Activated naive CD4-positive, alpha-beta T cell treated with anti-CD3 and anti-CD28 coated beads, Interleukin-2, amount 50 U/mL, for 24 hours (primary cell): ENCODE measurements around the gene TCEA3.
A peak's percentile ranks its signal among the peaks of the same experiment; 100 is the strongest.

ENCODE experiments used
- H3K27ac Mint-ChIP-seq: one replicate; pipeline ENCODE4 v1.8.0; 2021; ENCODE audit warnings: mild to moderate bottlenecking, mixed read lengths
- H3K27me3 Mint-ChIP-seq: one replicate; pipeline ENCODE4 v1.8.0; 2021; ENCODE audit warnings: mixed read lengths
- H3K36me3 Mint-ChIP-seq: one replicate; pipeline ENCODE4 v1.8.0; 2021; ENCODE audit warnings: mixed read lengths
- H3K4me1 Mint-ChIP-seq: one replicate; pipeline ENCODE4 v1.8.0; 2021; ENCODE audit warnings: mixed read lengths
- H3K4me3 Mint-ChIP-seq: one replicate; pipeline ENCODE4 v1.8.0; 2021; ENCODE audit warnings: mild to moderate bottlenecking, mixed read lengths
- H3K9me3 Mint-ChIP-seq: one replicate; pipeline ENCODE4 v1.8.0; 2021; ENCODE audit warnings: mixed read lengths

Gene TCEA3

DNA sequence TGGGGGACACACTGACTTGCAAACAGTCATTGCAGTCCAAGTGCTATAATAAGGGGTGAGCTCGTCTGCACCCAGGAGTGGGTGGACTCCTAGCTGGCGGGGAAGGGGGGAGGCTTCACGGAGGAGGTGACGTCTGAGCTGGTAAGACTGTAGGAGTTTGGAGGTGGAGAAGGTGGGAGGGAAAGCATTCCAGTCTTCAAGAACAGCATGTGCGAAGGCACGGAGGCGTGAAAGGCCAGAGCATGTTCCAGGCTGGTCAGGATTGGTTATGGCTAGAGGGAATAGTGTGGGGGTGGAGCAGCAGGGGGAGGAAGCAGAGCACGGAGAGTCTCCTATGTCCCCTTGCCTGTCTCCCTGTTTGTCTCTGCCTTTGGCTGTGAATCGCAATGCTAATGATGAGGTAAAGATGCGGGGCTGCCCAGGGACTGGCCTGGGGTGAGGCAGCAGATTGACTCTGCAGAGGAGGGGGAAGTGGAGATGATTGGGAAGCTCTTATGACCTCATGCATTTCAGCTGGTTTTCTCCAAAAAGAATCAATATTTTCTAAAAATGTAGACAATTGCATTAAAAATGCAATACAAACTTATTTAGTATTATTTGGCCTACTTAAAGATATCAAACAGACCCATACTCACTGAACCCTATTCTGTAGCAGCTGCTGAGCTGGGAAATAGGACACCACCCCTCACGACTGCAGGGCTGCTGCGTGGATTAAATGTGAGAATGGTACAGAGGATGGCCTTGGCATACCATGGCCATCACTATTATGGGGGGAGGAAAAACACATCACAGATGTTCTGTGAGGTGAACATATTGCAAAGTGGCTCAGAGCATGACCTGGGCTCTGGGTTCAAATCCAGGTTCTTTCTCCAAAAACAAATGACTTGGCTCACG lies 52.3 kb downstream of the TCEA3 start:
- Mint-ChIP-seq H3K27ac (no peak overlapping the region), H3K9me3 (no peaks in the 10 kb centered on the region), H3K27me3 (no peaks in the 10 kb centered on the region), H3K36me3 (no peaks in the 10 kb centered on the region), H3K4me3 (no peak overlapping the region), H3K4me1 (peaks cover 20% of the 10 kb centered on the region)

DNA sequence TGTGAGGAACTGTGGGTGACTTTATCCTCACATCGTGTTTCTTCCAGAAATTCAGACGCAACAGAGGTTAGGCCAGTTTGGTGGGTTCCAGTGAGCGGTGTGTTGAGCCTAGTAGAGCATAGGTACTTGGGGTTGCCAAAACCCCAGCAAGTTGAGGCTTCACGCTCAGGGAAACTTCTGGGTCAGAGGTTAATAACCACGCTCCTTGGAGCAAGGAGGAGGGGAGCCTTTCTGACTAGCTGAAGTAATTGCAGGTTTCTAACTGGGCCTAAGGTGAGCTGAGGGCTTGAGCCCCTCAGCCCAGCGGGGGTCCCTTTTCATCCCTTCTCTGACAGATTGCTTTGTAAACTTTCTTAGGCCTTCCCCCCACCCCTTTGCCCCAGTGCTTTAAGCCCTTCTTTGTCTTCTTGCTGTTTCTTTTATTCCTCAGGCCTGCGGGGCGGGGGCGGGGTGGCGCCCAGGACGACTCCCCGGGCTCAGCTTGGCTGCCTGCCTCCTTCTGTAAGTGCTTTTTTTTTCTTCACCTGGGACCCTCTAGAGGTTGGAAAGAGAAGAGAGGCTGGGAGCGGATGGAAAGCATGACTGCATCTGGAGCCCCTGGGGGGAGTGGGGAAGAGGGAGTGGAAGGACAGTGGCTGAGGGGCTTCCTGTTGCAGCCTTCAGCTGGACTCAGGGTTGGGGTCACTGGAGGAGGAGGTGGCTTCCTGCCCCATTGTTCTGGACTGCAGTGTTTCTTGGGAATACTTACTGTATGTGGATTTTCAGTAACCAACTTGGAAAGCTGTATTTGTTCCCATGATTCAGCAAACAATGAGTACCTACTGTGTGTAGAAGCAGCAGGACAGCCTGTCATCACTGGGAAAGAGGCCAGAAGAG lies 53.6 kb downstream of the TCEA3 start:
- Mint-ChIP-seq H3K4me1 (peaks cover 32% of the 10 kb centered on the region), H3K27me3 (no peaks in the 10 kb centered on the region), H3K27ac (no peak overlapping the region), H3K4me3 (no peak overlapping the region), H3K36me3 (peaks cover 2% of the 10 kb centered on the region), H3K9me3 (no peaks in the 10 kb centered on the region)

DNA sequence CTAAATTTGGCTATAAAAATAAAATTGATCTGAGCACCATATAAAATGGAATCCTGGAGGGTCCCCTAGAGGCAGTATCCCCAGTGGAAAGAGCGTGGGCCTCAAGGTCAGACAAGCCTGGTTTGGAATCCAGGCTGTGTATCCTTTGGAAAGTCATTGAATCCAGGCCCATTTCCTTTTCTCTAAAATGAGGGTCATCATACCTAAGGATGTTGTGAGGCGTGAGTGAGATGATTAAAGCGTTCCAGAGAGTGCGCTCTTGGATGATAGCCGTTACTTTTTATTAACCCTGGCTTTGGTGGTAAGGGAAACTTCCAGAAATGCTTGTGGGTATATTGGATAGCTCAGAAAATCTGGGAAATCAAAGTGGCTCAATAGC lies 54.2 kb downstream of the TCEA3 start:
- Mint-ChIP-seq H3K9me3 (no peaks in the 10 kb centered on the region), H3K27ac (no peak overlapping the region), H3K4me3 (peak overlapping the region; percentile 95), H3K36me3 (peaks cover 3% of the 10 kb centered on the region), H3K4me1 (peaks cover 34% of the 10 kb centered on the region), H3K27me3 (no peaks in the 10 kb centered on the region)

DNA sequence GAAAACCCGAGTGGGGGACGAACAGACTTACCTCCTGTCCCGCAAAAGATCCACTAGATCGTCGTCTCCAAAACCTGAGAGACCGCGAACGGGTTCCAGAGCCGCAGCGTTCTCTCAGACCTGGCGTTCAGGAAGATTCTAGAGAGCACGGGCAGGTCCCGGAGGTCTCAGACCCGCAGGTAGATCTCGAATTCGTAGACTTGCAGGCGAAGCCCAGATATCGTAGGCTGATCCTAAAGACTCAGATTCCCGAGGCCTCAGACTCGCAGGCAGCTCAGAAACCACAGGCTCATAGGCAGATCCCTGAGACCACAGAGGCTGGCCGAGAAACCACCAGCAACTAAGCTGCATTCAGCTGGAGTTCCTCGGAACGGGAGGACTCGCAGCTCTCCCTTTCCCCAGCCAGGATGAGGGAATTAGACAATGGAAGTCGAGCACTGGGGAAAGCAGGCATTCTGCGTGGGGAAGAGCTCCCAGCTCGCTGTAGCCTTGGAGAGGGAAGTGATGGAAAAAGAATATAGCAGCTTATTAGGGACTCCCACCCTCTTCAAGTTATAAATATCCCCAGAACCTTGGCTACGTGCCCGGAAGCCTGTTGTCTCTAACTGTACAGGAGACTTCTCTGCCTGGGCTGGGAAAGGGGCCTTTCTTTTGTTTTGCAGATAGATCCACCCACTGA lies 55.1 kb downstream of the TCEA3 start, which contains the start of gene ZNF436:
TSS of gene ZNF436 (minus strand) at position 502 of the 679 bp plus-strand sequence. CDS start 1,831 bp downstream, outside the sequence.
- H3K36me3 Mint-ChIP-seq = peaks cover 7% of the 10 kb centered on the region
- peaks cover 34% of the 10 kb centered on the region for H3K4me1 Mint-ChIP-seq
- H3K4me3 Mint-ChIP-seq = peak within 1 kb of the TSS; percentile 95
- no peaks in the 10 kb centered on the region for H3K9me3 Mint-ChIP-seq
- H3K27ac Mint-ChIP-seq = peak within 1 kb of the TSS; percentile 96
- H3K27me3 Mint-ChIP-seq = no peaks in the 10 kb centered on the region

DNA sequence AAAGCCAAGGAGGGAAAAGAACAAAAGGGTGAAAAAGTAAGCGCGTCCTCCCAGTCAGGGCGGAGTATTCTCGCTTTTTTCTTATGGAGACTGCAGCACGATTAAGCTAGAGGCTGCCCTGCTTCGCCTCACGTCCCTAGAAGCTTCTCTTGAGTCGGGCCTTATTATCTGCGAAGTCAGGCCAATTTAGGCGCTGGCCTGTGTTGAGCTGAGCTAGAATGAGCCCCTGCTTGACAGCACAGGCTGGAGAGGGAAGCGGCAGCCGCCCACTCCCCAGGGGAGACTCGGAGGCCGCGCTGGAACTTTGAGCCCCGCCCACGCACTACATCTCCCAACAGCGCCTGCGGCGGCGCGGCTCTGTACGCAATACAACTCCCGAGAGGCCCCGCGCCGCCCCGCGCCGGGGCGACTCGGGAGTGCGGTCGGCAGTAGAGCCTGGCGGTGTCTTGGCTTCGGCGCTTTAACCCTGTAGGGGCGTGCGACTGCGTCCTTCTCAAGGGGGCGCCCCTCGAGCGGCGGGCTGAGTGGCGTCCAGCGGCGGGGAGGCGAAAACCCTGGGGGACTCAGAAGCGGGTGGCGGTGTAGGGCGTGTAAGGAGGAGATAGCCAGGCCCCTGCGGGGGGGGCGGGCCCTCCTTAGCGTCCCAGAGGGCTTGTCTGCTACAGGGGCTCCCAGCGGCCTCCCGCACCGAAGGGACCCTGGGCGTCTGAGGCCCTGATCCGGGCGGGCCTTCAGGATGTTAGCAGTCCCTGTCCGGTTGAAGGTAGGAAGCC lies 55.8 kb downstream of the TCEA3 start:
- Mint-ChIP-seq H3K36me3 (peaks cover 9% of the 10 kb centered on the region), H3K27me3 (no peaks in the 10 kb centered on the region), H3K27ac (peak overlapping the region; percentile 96), H3K4me3 (peak overlapping the region; percentile 95), H3K9me3 (no peaks in the 10 kb centered on the region), H3K4me1 (peaks cover 34% of the 10 kb centered on the region)

DNA sequence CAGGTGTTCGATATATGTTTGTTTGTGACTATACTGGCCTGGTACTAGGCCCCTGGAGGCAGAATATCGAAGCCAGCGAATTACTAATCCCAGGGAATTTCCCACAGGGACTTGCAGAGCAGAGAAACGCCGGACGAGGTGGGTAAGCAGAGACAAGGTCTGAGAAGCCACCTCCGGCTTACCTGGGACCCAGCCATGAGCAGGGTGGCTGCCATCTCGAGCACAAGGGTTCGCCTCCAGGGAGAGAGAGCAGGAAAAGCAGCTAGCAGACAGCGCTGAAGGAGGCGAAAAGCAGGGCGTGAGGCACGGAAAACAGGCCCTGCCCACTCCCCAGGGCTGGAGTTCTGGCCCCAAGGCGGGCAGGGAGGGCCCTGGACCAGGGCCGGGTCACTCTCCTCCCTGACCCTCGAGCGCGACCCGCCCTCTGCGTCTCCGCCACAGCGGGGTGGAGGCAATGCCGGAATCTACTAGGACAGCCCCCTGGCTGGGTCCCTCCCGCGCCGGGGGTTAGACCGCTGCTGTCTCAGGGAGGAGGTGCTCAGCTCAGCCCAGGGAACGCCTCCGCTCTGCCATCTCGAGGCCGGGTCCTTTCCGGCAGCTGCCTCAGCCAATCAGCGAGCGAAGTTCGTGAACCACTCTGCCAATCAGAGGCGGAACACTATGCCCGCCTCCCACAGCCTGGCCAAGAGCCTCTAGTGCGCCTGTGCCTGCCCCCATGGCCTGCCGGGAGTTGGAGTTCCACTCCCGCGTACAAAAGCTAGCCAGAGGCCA lies 56.6 kb downstream of the TCEA3 start:
- Mint-ChIP-seq H3K36me3 (peaks cover 13% of the 10 kb centered on the region), H3K27me3 (no peaks in the 10 kb centered on the region), H3K27ac (peak overlapping the region; percentile 96), H3K4me1 (peaks cover 34% of the 10 kb centered on the region), H3K4me3 (peak overlapping the region; percentile 95), H3K9me3 (peaks cover 2% of the 10 kb centered on the region)

DNA sequence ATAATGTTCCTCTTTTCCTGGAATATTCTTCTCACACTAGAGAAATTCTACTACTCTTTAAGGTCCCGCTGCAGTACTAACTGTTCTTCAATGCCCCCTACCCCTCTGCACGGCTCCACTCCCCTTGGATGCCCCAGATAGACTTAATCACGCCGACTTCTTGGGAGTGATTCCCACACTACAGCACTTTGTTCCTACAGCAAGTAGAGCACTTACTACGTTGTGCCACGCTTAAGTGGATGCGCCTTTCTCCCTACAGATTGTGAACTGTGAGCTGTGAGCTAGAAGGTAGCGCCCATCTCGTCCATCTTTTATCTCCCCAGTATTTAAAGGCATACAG lies 57.1 kb downstream of the TCEA3 start:
- peaks cover 5% of the 10 kb centered on the region for H3K9me3 Mint-ChIP-seq
- peak overlapping the region; percentile 95 for H3K4me3 Mint-ChIP-seq
- no peaks in the 10 kb centered on the region for H3K27me3 Mint-ChIP-seq
- H3K4me1 Mint-ChIP-seq = peaks cover 34% of the 10 kb centered on the region
- H3K36me3 Mint-ChIP-seq = peaks cover 19% of the 10 kb centered on the region
- peak overlapping the region; percentile 92 for H3K27ac Mint-ChIP-seq

DNA sequence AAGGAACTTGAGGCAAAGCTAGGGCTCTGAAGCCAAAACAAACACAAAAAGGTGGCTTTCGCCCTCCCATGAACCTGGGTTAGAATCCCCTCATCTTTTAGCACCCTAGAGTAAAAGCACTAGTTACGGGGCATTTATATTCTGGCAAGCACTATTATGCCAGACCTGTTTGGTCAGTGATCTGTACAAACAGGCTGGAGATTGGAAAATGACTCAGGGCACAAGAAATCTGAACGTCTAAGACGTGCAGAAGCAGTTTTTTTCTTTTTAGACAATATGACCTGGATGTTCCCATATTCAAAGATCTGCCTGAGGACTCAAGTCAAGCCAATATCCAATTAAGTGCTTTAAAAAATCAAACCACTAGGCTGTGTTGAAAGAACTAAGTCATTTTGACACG lies 58.0 kb downstream of the TCEA3 start:
- H3K9me3 Mint-ChIP-seq = peaks cover 5% of the 10 kb centered on the region
- peaks cover 27% of the 10 kb centered on the region for H3K36me3 Mint-ChIP-seq
- H3K27ac Mint-ChIP-seq = no peak overlapping the region
- H3K4me3 Mint-ChIP-seq = peak overlapping the region; percentile 95
- no peaks in the 10 kb centered on the region for H3K27me3 Mint-ChIP-seq
- H3K4me1 Mint-ChIP-seq = peaks cover 34% of the 10 kb centered on the region

DNA sequence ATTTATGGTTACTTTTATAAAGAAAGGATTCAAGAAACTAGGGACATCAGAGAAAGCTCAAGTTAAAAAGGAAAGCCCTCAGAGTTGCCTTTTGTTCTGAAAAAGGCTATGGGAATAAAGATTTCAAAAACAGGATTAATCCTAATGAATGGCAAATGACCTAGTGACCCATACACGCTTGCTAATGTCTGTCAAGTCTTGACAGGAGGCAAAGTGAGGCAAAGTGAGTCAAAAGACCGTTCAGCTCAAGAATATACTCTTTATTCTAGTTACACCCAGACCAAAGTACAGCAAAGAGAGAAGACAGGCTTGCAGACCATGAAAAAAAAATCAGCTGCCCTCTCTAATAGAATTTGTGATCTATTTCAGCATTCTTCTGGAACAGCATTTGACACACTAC lies 58.4 kb downstream of the TCEA3 start:
- no peaks in the 10 kb centered on the region for H3K27me3 Mint-ChIP-seq
- H3K27ac Mint-ChIP-seq = no peak overlapping the region
- H3K4me1 Mint-ChIP-seq = peaks cover 34% of the 10 kb centered on the region
- H3K9me3 Mint-ChIP-seq = peaks cover 5% of the 10 kb centered on the region
- peaks cover 31% of the 10 kb centered on the region for H3K36me3 Mint-ChIP-seq
- peak overlapping the region; percentile 95 for H3K4me3 Mint-ChIP-seq

DNA sequence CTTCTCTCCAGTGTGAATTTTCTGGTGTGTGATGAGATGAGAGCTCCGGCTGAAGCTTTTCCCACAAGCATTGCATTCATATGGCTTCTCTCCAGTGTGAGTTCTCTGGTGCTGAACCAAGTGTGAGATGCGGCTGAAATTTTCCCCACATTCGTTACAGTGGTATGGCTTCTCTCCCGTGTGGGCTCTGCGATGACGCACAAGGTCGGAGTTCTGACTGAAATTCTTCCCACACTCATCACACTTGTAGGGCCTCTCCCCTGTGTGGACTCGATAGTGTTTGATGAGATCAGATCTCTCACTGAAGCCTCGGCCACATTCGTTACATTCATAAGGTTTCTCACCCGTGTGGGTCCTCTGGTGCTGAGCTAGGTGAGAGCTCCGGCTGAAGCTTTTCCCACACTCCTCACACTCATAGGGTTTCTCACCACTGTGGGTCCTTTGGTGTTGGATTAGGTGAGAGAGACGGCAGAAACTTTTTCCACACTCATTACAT lies 62.3 kb downstream of the TCEA3 start:
- no peak overlapping the region for H3K4me3 Mint-ChIP-seq
- H3K27ac Mint-ChIP-seq = no peak overlapping the region
- peaks cover 14% of the 10 kb centered on the region for H3K4me1 Mint-ChIP-seq
- no peaks in the 10 kb centered on the region for H3K27me3 Mint-ChIP-seq
- peaks cover 49% of the 10 kb centered on the region for H3K36me3 Mint-ChIP-seq
- peaks cover 9% of the 10 kb centered on the region for H3K9me3 Mint-ChIP-seq

DNA sequence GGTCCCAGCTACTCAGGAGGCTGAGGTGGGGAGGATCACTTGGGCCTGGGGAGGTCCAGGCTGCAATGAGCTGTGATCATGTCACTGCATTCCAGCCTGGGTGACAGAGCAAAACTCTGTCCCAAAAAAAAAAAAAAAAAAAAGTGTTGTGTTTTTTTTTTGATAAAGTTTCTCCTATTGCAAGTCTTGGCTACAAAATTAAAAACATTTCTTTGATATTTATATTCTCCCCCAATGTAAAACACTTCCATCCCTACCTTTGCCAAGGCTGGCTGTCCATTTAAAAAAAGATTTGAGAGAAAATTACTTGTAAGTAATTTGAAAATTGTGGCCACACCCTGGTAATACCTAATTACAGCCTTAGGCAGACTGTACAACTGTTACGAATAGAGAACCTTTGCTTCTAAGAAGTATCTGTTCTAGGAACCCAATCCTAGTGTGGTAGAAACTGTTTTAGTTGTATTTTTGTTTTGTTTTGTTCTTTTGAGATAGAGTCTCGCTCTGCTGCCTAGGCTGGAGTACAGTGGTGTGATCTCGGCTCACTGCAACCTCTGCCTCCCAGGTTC lies 66.2 kb downstream of the TCEA3 start:
- Mint-ChIP-seq H3K4me1 (peaks cover 6% of the 10 kb centered on the region), H3K36me3 (peaks cover 41% of the 10 kb centered on the region), H3K27me3 (no peaks in the 10 kb centered on the region), H3K4me3 (no peak overlapping the region), H3K9me3 (peaks cover 9% of the 10 kb centered on the region), H3K27ac (no peak overlapping the region)

DNA sequence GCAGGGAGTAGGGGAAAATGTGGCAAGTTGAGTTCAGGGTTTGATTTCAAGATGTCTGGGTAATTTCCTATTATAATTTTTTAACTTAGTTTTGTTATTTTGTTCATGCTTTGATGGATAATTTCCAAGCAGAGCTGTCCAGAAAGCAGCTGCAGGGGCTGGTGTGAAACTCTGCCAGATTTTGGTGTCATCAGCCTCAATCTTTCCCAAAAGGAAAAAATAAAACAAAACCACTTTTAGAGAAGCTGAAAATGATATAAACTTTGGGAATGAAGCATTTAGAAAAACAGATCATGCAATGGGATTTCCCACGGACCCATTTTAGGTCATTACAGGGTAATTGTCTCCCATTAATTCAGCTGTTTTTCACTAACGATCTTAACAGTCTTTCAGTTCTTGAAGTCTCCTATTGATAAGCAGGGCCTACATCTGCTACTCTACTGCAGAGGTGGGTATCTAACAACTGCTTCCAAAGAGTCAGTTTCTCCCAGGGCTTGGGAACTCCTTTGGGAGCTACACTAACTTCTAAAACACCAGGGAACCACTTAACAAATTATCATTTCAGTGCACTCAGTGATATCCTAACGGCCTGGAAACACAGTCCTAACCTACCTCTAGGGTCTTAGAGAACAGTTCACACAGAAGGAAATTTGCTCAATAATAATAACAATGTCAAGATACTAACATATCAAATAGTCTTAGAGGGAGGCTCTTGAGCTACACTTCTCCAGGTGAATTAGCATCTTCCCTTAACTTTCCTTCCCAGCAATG lies 67.2 kb downstream of the TCEA3 start:
- Mint-ChIP-seq H3K4me3 (no peak overlapping the region), H3K27ac (no peak overlapping the region), H3K27me3 (no peaks in the 10 kb centered on the region), H3K9me3 (peaks cover 5% of the 10 kb centered on the region), H3K36me3 (peaks cover 33% of the 10 kb centered on the region), H3K4me1 (peaks cover 6% of the 10 kb centered on the region)

DNA sequence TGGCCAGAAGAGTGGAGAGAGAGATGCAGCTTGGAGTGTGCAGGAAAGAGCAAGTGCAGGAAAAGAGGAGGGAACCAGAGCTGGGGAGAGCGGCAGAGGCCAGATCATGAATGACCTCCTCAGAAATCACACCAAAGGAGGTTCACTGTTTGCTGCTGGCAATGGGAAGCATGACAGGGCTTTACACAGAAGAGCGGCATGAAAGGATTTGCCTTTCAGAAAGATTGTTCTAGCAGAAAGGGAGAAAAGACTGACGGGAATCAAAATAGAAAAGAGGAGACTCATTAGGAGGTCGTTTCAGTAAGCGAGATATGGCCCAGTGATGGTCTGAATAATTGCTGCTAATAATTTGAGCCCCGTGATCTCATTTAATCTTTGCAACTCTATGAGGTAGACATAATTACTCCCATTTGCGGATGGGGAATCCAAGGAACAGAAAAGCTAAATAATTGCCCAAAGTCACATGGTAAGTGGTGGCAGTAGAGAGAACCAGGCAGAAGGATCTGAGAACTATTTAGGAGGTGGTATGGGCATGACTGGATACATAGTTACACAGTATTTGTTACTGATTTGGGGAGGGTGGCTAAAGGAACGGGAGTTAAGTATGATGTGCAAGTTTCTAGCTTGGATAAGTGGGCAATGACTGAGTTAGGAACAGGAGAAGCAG lies 67.9 kb downstream of the TCEA3 start:
- Mint-ChIP-seq H3K4me3 (no peak overlapping the region), H3K4me1 (peaks cover 6% of the 10 kb centered on the region), H3K36me3 (peaks cover 26% of the 10 kb centered on the region), H3K27ac (no peak overlapping the region), H3K27me3 (no peaks in the 10 kb centered on the region), H3K9me3 (peaks cover 5% of the 10 kb centered on the region)
